HepG2 (cell line): ENCODE data around the gene DYNC2H1. TPM values are rescaled to one million over a fixed set of nuclear protein-coding genes. Genes with fewer than 3 reads are reported as not detected.

Source experiments
- ATAC-seq: fragments of 200-7000 bp; cut with Tn5 transposase; 3 replicates; pipeline ENCODE4 v1.9.1; 2020; ENCODE audit warnings: mild to moderate bottlenecking, moderate library complexity
- BruUV-seq: library from RNA; stranded (reverse); fragments of 400-500 nt; replicated peaks from 2 replicates; lab custom pipeline; 2021; lab: Mats Ljungman, UMichigan
- CTCF ChIA-PET: fragments of 300-600 bp; formaldehyde crosslinking; extraction: SDS; loops from one replicate; lab custom pipeline; 2021; ENCODE audit warnings: low total read pairs, inconsistent platforms, low intra/inter-chr PET ratio; lab: Yijun Ruan, JAX
- POLR2A ChIA-PET: fragments of 350-600 bp; sonication (Branson Sonifier 250); formaldehyde crosslinking; loops from one replicate; lab custom pipeline; 2020; ENCODE audit warnings: antibody characterized with exemption, inconsistent platforms; lab: Yijun Ruan, JAX
- DNase-seq: peaks from one replicate; pipeline ENCODE4 v3.0.0-alpha.2; 2015; ENCODE audit warnings: low spot score
- FAIRE-seq: peaks from 3 replicates; lab custom pipeline; 2011; peaks lifted over from hg19 to GRCh38; lab: Jason Lieb, UNC
- H2AFZ ChIP-seq: one replicate; pipeline ENCODE4 v1.6.1; 2011; ENCODE audit warnings: low read length, inconsistent platforms
- H3K27ac ChIP-seq: fragments of 300-600 bp; 3 replicates; pipeline ENCODE4 v1.8.0; 2011; ENCODE audit warnings: mixed run types, mild to moderate bottlenecking, mixed read lengths, low read length, inconsistent platforms; ENCODE audit not compliant: insufficient read depth; ENCODE audit errors: extremely low read length
- H3K27me3 ChIP-seq, 2 experiments: fragments of 200-600 bp in 1 of 2; 2 replicates in 1 of 2; 3 replicates in 1 of 2; pipeline versions ENCODE4 v1.6.0 to v1.8.0; 2011; ENCODE audit warnings: low read length in 2 of 2, mild to moderate bottlenecking in 2 of 2, moderate library complexity in 2 of 2, inconsistent platforms in 1 of 2; ENCODE audit not compliant: insufficient read depth in 2 of 2, control insufficient read depth in 1 of 2
- H3K36me3 ChIP-seq, 2 experiments: fragments of 200-600 bp in 1 of 2; replicated peaks in 1 of 2; 2 replicates in 1 of 2; 3 replicates in 1 of 2; pipeline versions ENCODE4 v1.5.1 to v1.8.0; 2011; ENCODE audit warnings: low read length in 2 of 2, inconsistent platforms in 1 of 2; ENCODE audit not compliant: insufficient read depth in 2 of 2, control insufficient read depth in 1 of 2
- H3K4me1 ChIP-seq: 2 replicates; pipeline ENCODE4 v1.5.1; 2012; ENCODE audit warnings: low read length, inconsistent platforms; ENCODE audit not compliant: insufficient read depth
- H3K4me2 ChIP-seq: 2 replicates; pipeline ENCODE4 v1.6.0; 2011; ENCODE audit warnings: low read depth, low read length, inconsistent platforms
- H3K4me3 ChIP-seq, 3 experiments: fragments of 200-600 bp in 1 of 3; sonication (generic), shearing (Covaris generic) in 1 of 3; replicated peaks in 1 of 3; 2 replicates each; pipeline ENCODE4 v1.5.1; 2011 to 2016; ENCODE audit warnings: low read length in 3 of 3, inconsistent platforms in 2 of 3, low read depth in 2 of 3, mild to moderate bottlenecking in 2 of 3, control low read depth in 1 of 3, mixed read lengths in 1 of 3; ENCODE audit not compliant: insufficient read depth in 1 of 3
- H3K79me2 ChIP-seq: one replicate; pipeline ENCODE4 v1.6.1; 2011; ENCODE audit warnings: low read length, inconsistent platforms; ENCODE audit not compliant: insufficient read depth
- H3K9ac ChIP-seq: 2 replicates; pipeline ENCODE4 v1.6.0; 2011; ENCODE audit warnings: mild to moderate bottlenecking, low read depth, low read length, inconsistent platforms; ENCODE audit not compliant: insufficient read depth
- H3K9me3 ChIP-seq: 2 replicates; pipeline ENCODE4 v1.5.1; 2012; ENCODE audit warnings: mild to moderate bottlenecking, low read length
- H4K20me1 ChIP-seq: 2 replicates; pipeline ENCODE4 v1.6.0; 2011; ENCODE audit warnings: inconsistent platforms, mild to moderate bottlenecking, low read length, moderate library complexity; ENCODE audit not compliant: insufficient read depth
- ATF1 ChIP-seq: IDR thresholded peaks from 2 replicates; pipeline ENCODE4 v1.6.1; 2016; ENCODE audit warnings: mild to moderate bottlenecking, control low read depth
- MAZ ChIP-seq, 2 experiments: sonication (generic) in 1 of 2; formaldehyde crosslinking in 1 of 2; IDR thresholded peaks; 2 replicates each; pipeline versions ENCODE4 v1.5.0 to v1.6.1; 2012 to 2020; ENCODE audit warnings: low read depth in 2 of 2, mild to moderate bottlenecking in 2 of 2, borderline replicate concordance in 1 of 2, improper control_type of control experiment in 1 of 2, low read length in 1 of 2, missing genetic modification reagents in 1 of 2, moderate library complexity in 1 of 2
- PTBP1 ChIP-seq: fragments of 200-400 bp; formaldehyde crosslinking; IDR thresholded peaks from 2 replicates; pipeline ENCODE4 v1.6.1; 2018; ENCODE audit warnings: low read length, low read depth; ENCODE audit not compliant: poor library complexity, severe bottlenecking
- RERE ChIP-seq: IDR thresholded peaks from 2 replicates; pipeline ENCODE4 v1.6.1; 2016; ENCODE audit warnings: low read depth, missing genetic modification reagents, missing compliant biosample characterization
- XBP1 ChIP-seq: sonication (generic); formaldehyde crosslinking; IDR thresholded peaks from 2 replicates; pipeline ENCODE4 v1.5.0; 2020; ENCODE audit warnings: missing genetic modification reagents
- ZC3H13 ChIP-seq: sonication (generic); formaldehyde crosslinking; IDR thresholded peaks from 2 replicates; pipeline ENCODE4 v1.8.1; 2023; ENCODE audit warnings: mild to moderate bottlenecking, missing genetic modification reagents, moderate library complexity
- ZFAT ChIP-seq: sonication (generic); formaldehyde crosslinking; conservative IDR thresholded peaks from 2 replicates; pipeline ENCODE4 v1.8.1; 2023; ENCODE audit warnings: missing genetic modification reagents, inconsistent platforms
- ZFX ChIP-seq: sonication (generic); formaldehyde crosslinking; IDR thresholded peaks from 2 replicates; pipeline ENCODE4 v1.4.0; 2020; ENCODE audit warnings: mild to moderate bottlenecking, low read depth, missing genetic modification reagents, moderate library complexity
- ZNF12 ChIP-seq: sonication (generic); formaldehyde crosslinking; IDR thresholded peaks from 2 replicates; pipeline ENCODE4 v1.5.0; 2020; ENCODE audit warnings: missing genetic modification reagents
- ZNF20 ChIP-seq: sonication (generic); formaldehyde crosslinking; IDR thresholded peaks from 2 replicates; pipeline ENCODE4 v1.4.0; 2020; ENCODE audit warnings: mild to moderate bottlenecking, moderate library complexity, missing genetic modification reagents
- ZNF670 ChIP-seq: sonication (generic); formaldehyde crosslinking; IDR thresholded peaks from 2 replicates; pipeline ENCODE4 v1.8.0; 2022; ENCODE audit warnings: mild to moderate bottlenecking, missing genetic modification reagents, borderline replicate concordance
- WGBS: methylation state at CpG from one replicate; pipeline ENCODE4 v1.1.6; 2017; ENCODE audit warnings: low lambda C conversion rate; 5-methylcytosine and 5-hydroxymethylcytosine counted together
- in situ Hi-C: cut with HindIII; loops from 2 replicates; pipeline ENCODE4 v1.10.0; 2017; ENCODE audit warnings: low pct_unique_long_range_greater_than_20kb; ENCODE audit not compliant: extremely low pct_ligation_motif_present
- intact Hi-C: fragments of 100-400 bp; cut with micrococcal nuclease; formaldehyde crosslinking; loops from one replicate; pipeline ENCODE4 v1.10.0; 2022; ENCODE audit not compliant: unreplicated experiment
- polyA plus RNA-seq, 8 experiments: library from polyadenylated mRNA; depleted of rRNA in 3 of 8; stranded (reverse) in 7 of 8; unstranded in 1 of 8; fragments of >200 nt; fragmentation: Illumina TruSeq in 4 of 8; extraction: Trizol in 4 of 8; gene quantifications; 2 replicates each; pipeline versions ENCODE4 v1.2.1 to v1.2.3, GENCODE V29; 2011 to 2016; ENCODE audit warnings: low read depth in 4 of 8, missing spikeins in 1 of 8, mixed read lengths in 1 of 8; ENCODE audit not compliant: insufficient read depth in 1 of 8
- total RNA-seq, 5 experiments: library from RNA; depleted of rRNA; stranded (reverse); fragments of >200 nt; fragmentation: Illumina TruSeq; extraction: Trizol; gene quantifications; 2 replicates each; pipeline ENCODE4 v1.2.3, GENCODE V29; 2016; ENCODE audit warnings: low read depth in 1 of 5
- TF ChIP-seq, protein P1 (sequence below): sonication (generic); formaldehyde crosslinking; conservative IDR thresholded peaks from 2 replicates; pipeline ENCODE4 v1.4.0; 2020; ENCODE audit warnings: missing genetic modification reagents
- TF ChIP-seq, protein P2 (sequence below): sonication (generic); formaldehyde crosslinking; IDR thresholded peaks from 2 replicates; pipeline ENCODE4 v1.4.0; 2020; ENCODE audit warnings: mild to moderate bottlenecking, missing genetic modification reagents
- TF ChIP-seq, protein P3 (sequence below): sonication (generic); formaldehyde crosslinking; IDR thresholded peaks from 2 replicates; pipeline ENCODE4 v1.5.0; 2020; ENCODE audit warnings: missing genetic modification reagents

Gene DYNC2H1
- total and polyA plus RNA-seq, 2 of the 13 experiments (the other 11 are each of a cell fraction or from before 2014, with no cell fraction given), result 0.49 to 0.66 TPM

DNA sequence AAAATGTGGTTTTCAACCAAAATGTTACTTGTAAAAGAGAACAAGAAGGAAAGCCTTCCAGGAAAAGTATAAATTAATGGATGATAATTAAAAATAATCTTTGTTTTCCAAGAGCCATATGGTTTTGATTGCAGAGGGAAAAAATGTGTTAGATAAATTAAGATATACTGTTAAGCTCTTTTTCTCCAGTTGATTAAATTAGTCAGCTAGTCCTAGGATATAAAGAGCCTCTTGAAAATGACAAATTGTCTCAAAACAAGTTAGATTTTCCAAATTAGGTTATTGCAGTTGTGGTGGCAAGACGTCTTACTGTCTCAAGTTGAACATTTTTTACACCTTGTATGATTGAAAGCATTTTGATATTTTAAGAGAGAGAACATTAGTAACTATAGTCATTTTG lies 110.9 kb downstream of the DYNC2H1 start:
- Histone ChIP-seq H3K9ac (no peak overlapping the region), H3K27me3 (no peaks in the 10 kb centered on the region), H3K4me1 (no peaks in the 10 kb centered on the region), H3K4me2 (no peak overlapping the region), H3K36me3 (no peaks in the 10 kb centered on the region), H3K79me2 (no peaks in the 10 kb centered on the region), H4K20me1 (no peaks in the 10 kb centered on the region), H3K4me3 (no peak overlapping the region), H3K9me3 (no peaks in the 10 kb centered on the region), H3K27ac (no peak overlapping the region), H2AFZ (no peak overlapping the region)
- WGBS, result 11% methylated on average over 1 of the region's 1 CpG
- ChIA-PET CTCF (no interaction called here), POLR2A (no interaction called here)
- intact Hi-C loops (no loop called here), in situ Hi-C loops (no loop called here)
- no TSS peak for BruUV-seq
- FAIRE-seq (no peak), DNase-seq (no peak), ATAC-seq (no peak)
- no peak for TF ChIP-seq ZFAT (CRISPR knock-in tag)
- no peak for TF ChIP-seq XBP1
- TF ChIP-seq ZFX (CRISPR knock-in tag), result no peak
- TF ChIP-seq, protein P1, sequence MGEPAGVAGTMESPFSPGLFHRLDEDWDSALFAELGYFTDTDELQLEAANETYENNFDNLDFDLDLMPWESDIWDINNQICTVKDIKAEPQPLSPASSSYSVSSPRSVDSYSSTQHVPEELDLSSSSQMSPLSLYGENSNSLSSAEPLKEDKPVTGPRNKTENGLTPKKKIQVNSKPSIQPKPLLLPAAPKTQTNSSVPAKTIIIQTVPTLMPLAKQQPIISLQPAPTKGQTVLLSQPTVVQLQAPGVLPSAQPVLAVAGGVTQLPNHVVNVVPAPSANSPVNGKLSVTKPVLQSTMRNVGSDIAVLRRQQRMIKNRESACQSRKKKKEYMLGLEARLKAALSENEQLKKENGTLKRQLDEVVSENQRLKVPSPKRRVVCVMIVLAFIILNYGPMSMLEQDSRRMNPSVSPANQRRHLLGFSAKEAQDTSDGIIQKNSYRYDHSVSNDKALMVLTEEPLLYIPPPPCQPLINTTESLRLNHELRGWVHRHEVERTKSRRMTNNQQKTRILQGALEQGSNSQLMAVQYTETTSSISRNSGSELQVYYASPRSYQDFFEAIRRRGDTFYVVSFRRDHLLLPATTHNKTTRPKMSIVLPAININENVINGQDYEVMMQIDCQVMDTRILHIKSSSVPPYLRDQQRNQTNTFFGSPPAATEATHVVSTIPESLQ (CRISPR knock-in tag), result no peak
- no peak for TF ChIP-seq ZC3H13
- no peak for TF ChIP-seq PTBP1
- no peak for TF ChIP-seq ZNF12 (CRISPR knock-in tag)
- TF ChIP-seq MAZ (IDR thresholded peaks at IDR 0.05; ENCODE audit: borderline replicate concordance, low read depth, low read length), result no peak
- TF ChIP-seq MAZ (CRISPR knock-in tag; IDR thresholded peaks at IDR 0.05; ENCODE audit: low read depth), result no peak
- no peak for TF ChIP-seq ZNF20 (CRISPR knock-in tag)
- TF ChIP-seq, protein P2, sequence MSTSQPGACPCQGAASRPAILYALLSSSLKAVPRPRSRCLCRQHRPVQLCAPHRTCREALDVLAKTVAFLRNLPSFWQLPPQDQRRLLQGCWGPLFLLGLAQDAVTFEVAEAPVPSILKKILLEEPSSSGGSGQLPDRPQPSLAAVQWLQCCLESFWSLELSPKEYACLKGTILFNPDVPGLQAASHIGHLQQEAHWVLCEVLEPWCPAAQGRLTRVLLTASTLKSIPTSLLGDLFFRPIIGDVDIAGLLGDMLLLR (CRISPR knock-in tag), result no peak
- no peak for TF ChIP-seq RERE (CRISPR knock-in tag)
- TF ChIP-seq, protein P3, sequence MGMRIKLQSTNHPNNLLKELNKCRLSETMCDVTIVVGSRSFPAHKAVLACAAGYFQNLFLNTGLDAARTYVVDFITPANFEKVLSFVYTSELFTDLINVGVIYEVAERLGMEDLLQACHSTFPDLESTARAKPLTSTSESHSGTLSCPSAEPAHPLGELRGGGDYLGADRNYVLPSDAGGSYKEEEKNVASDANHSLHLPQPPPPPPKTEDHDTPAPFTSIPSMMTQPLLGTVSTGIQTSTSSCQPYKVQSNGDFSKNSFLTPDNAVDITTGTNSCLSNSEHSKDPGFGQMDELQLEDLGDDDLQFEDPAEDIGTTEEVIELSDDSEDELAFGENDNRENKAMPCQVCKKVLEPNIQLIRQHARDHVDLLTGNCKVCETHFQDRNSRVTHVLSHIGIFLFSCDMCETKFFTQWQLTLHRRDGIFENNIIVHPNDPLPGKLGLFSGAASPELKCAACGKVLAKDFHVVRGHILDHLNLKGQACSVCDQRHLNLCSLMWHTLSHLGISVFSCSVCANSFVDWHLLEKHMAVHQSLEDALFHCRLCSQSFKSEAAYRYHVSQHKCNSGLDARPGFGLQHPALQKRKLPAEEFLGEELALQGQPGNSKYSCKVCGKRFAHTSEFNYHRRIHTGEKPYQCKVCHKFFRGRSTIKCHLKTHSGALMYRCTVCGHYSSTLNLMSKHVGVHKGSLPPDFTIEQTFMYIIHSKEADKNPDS, result no peak
- TF ChIP-seq ZNF670, result no peak
- TF ChIP-seq ATF1 (CRISPR knock-in tag), result no peak
